Pancreas (tissue), 10 donors: ENCODE measurements around the gene POT1. TPM values are rescaled to one million over a fixed set of nuclear protein-coding genes. Genes with fewer than 3 reads are reported as not detected.

Experiments used
- ATAC-seq, 4 donors: fragments of 200-7000 bp; cut with Tn5 transposase; one replicate each; pipeline versions ENCODE4 v1.8.0 to v1.9.1; 2020; ENCODE audit warnings: mild to moderate bottlenecking in 4 of 4, moderate library complexity in 4 of 4
- DNase-seq, 6 donors: peaks; one replicate each; pipeline ENCODE4 v3.0.0-alpha.2; 2020
- FAIRE-seq: peaks from 2 replicates; lab custom pipeline; 2012; peaks lifted over from hg19 to GRCh38; lab: Jason Lieb, UNC
- H3K27ac ChIP-seq, 4 donors: fragments of 200-600 bp; sonication (generic); 1 replicate in 3 of 4; 2 replicates in 1 of 4; pipeline versions ENCODE4 v1.5.0 to v1.8.0; 2020
- H3K27me3 ChIP-seq, 4 donors: fragments of 200-600 bp; one replicate each; pipeline ENCODE4 v1.8.0; 2021
- H3K36me3 ChIP-seq, 3 donors: fragments of 200-600 bp; sonication (generic) in 1 of 3; one replicate each; pipeline versions ENCODE4 v1.5.0 to v1.8.0; 2020 to 2021
- H3K4me1 ChIP-seq, 3 donors: fragments of 200-600 bp; one replicate each; pipeline ENCODE4 v1.8.0; 2021
- H3K4me3 ChIP-seq, 4 donors: fragments of 200-600 bp; sonication (generic) in 2 of 4; one replicate each; pipeline versions ENCODE4 v1.5.0 to v1.8.0; 2020 to 2021
- H3K9me3 ChIP-seq, 4 donors: fragments of 200-600 bp; one replicate each; pipeline ENCODE4 v1.8.0; 2021
- CTCF ChIP-seq, 4 donors: fragments of 200-600 bp; sonication (generic) in 3 of 4; IDR thresholded peaks; one replicate each; pipeline versions ENCODE4 v1.5.0 to v1.8.0; 2021; ENCODE audit warnings: antibody characterized with exemption in 4 of 4
- WGBS, 2 donors: extraction: QIAGEN DNeasy Blood & Tissue Kit; methylation state at CpG; one replicate each; pipeline ENCODE4 v1.1.7; 2013; 5-methylcytosine and 5-hydroxymethylcytosine counted together
- intact Hi-C, 3 donors: fragments of 100-400 bp; cut with DNase I; formaldehyde crosslinking; loops; one replicate each; pipeline versions ENCODE4 v1.11.1 to v1.14.2; 2022
- polyA plus RNA-seq, 2 donors: library from polyadenylated mRNA; stranded (reverse); fragments of 200-250 nt; gene quantifications; one replicate each; pipeline ENCODE4 v1.2.3, GENCODE V29; 2013
- total RNA-seq, 6 donors: library from RNA; stranded (reverse); fragmentation: NEBNext Ultra II Directional in 4 of 6; extraction: Animal tissue kit (Norgen Biotek cat#: 25700) in 4 of 6; gene quantifications; one replicate each; pipeline versions ENCODE4 v1.2.1 to v1.2.4, GENCODE V29; 2021 to 2023
- donor health status: healthy with polysubstance abuse.
- donor health status: DM: no; HTN: no; CAD: no; lungs with moderate emphysema.
- donor health status: DM: no; HTN: no; CAD: no.
- donor health status: control.
- donor health status: control.
- donor health status: Bipolar disorder and iron deficiency.
- donor health status: DM: yes; HTN: yes; CAD: no.
- donor health status: DM: no; HTN: no; CAD: no.
- donor health status: DM: no; HTN: no; CAD: no.
- donor health status: DM: yes; HTN: yes; CAD: no.

The POT1 gene
- total and polyA plus RNA-seq, 8 donors = 2.5 to 9.8 (median 7.2) TPM

GRCh38 chr7:124940306-124940705, 10.7 kb upstream of the POT1 start:
- WGBS, 2 donors = 80 to 89% methylated on average over 2 of the region's 2 CpGs
- Histone ChIP-seq H3K36me3 (no peaks in the 10 kb centered on the region), H3K27ac (no peak overlapping the region), H3K9me3 (no peaks in the 10 kb centered on the region), H3K27me3 (no peaks in the 10 kb centered on the region), H3K4me3 (no peak overlapping the region), H3K4me1 (no peaks in the 10 kb centered on the region)
- FAIRE-seq (no peak), ATAC-seq (no peak), DNase-seq (no peak)
- intact Hi-C loops = no loop called here
- no peak for TF ChIP-seq CTCF (IDR thresholded peaks at IDR 0.05)

- Histone ChIP-seq H3K36me3 (no peaks in the 10 kb centered on the region), H3K9me3 (no peaks in the 10 kb centered on the region), H3K27me3 (no peaks in the 10 kb centered on the region), H3K4me3 (no peak overlapping the region), H3K4me1 (no peaks in the 10 kb centered on the region), H3K27ac (no peak overlapping the region)
- 73 to 81% methylated on average over 2 of the region's 2 CpGs for WGBS, 2 donors
- intact Hi-C loops = no loop called here
- no peak for TF ChIP-seq CTCF (IDR thresholded peaks at IDR 0.05)
- ATAC-seq (no peak), FAIRE-seq (no peak), DNase-seq (no peak)
Observed at GRCh38 chr7:124938128-124938527, 8.5 kb upstream of the POT1 start.

GRCh38 chr7:124937076-124937475, 7.5 kb upstream of the POT1 start:
- no peak overlapping the region for H3K4me3 ChIP-seq
- TF ChIP-seq CTCF (IDR thresholded peaks at IDR 0.05) = no peak
- H3K36me3 ChIP-seq = no peaks in the 10 kb centered on the region
- FAIRE-seq = no peak
- no peaks in the 10 kb centered on the region for H3K27me3 ChIP-seq
- intact Hi-C loops = no loop called here
- DNase-seq = no peak
- no peak overlapping the region for H3K27ac ChIP-seq
- no peak for ATAC-seq
- no peaks in the 10 kb centered on the region for H3K4me1 ChIP-seq
- WGBS, 2 donors = 85 to 88% methylated on average over 1 of the region's 1 CpG
- H3K9me3 ChIP-seq = no peaks in the 10 kb centered on the region

GRCh38 chr7:124934841-124935240, 5.2 kb upstream of the POT1 start:
- H3K4me1 ChIP-seq = no peaks in the 10 kb centered on the region
- no peak overlapping the region for H3K27ac ChIP-seq
- TF ChIP-seq CTCF (IDR thresholded peaks at IDR 0.05) = no peak
- ATAC-seq (no peak), FAIRE-seq (no peak), DNase-seq (no peak)
- H3K9me3 ChIP-seq = no peaks in the 10 kb centered on the region
- H3K4me3 ChIP-seq = no peak overlapping the region
- intact Hi-C loops = no loop called here
- H3K27me3 ChIP-seq = no peaks in the 10 kb centered on the region
- no peaks in the 10 kb centered on the region for H3K36me3 ChIP-seq

- H3K27ac ChIP-seq = no peak overlapping the region
- H3K9me3 ChIP-seq = no peaks in the 10 kb centered on the region
- H3K4me1 ChIP-seq = peaks cover 0 to 9% (median 0%) of the 10 kb centered on the region in 3 donors
- DNase-seq (no peak), ATAC-seq (no peak), FAIRE-seq (no peak)
- H3K36me3 ChIP-seq = no peaks in the 10 kb centered on the region
- intact Hi-C loops = no loop called here
- WGBS, 2 donors = 78 to 84% methylated on average over 18 of the region's 18 CpGs
- H3K27me3 ChIP-seq = no peaks in the 10 kb centered on the region
- TF ChIP-seq CTCF (IDR thresholded peaks at IDR 0.05) = no peak
- H3K4me3 ChIP-seq = no peak overlapping the region
Observed at GRCh38 chr7:124930655-124931597, 1.3 kb upstream of the POT1 start.
